ENCODE data around the gene EPB41L1.
A peak's percentile ranks its signal among the peaks of the same experiment; 100 is the strongest.

The EPB41L1 gene

DNA sequence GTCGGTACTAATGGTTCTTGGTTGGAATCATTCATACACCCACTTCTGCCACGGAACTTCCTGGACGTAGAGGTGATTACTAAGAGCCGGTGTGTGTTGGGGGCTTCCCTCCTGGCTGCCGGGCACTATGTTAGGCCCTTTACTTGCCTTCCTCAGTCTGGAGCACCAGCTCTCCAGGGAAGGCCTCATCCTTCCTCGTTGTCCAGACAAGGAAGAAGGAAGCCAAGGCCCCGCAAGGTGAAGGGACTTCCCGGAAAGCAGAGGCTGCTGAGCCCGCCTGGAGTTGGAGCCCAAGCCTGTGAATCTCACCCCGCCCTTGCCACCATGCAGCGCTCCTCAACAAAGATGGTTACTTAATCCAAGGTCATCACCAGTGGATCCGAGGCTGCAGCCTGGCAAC is 107.9 kb downstream of the EPB41L1 start:
- no peak for DNase-seq (ENCODE audit: low read depth)

DNA sequence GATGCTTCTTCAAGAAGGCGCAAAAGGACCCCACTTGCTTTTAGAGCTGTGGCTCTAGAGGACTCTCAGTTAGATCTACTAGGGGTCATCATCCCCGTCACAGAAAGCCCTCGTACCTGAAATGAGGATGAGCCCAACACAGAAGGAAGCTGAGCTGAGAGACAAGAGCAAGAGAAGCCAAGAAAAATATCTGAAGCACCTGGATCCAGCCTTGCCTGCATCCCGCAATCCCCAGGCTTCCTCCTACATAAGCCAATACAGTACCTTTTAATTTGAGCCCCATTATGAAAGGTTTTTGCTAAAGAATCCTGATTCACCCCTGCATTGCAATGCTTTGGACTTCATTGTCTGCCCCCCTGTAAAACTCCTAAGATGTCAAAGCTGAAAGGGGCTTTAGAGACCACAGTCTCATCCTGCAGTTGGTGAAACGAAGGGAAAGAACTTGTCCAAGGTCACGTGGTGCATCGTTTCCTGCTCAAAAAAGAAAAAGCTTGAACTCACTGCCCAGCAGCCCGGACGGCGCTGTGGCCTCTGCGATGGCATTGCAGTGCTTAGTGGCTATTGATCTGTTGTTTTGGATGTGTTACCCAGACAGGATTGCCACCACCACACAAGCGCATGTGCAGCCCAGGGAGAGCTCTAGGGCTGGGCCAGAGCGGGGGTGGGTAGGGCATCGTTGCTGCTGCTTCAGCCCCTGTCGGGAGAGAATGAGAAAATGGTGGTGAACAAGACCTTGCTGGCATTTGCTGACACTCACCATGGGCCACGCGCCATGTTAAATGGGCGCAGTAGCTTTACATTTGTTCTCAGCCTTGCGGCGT is 110.1 kb downstream of the EPB41L1 start:
- DNase-seq (ENCODE audit: low read depth), result no peak

- DNase-seq (ENCODE audit: low read depth), result no peak
Observed at GRCh38 chr20:36266189-36266588, 111.6 kb downstream of the EPB41L1 start.

DNA sequence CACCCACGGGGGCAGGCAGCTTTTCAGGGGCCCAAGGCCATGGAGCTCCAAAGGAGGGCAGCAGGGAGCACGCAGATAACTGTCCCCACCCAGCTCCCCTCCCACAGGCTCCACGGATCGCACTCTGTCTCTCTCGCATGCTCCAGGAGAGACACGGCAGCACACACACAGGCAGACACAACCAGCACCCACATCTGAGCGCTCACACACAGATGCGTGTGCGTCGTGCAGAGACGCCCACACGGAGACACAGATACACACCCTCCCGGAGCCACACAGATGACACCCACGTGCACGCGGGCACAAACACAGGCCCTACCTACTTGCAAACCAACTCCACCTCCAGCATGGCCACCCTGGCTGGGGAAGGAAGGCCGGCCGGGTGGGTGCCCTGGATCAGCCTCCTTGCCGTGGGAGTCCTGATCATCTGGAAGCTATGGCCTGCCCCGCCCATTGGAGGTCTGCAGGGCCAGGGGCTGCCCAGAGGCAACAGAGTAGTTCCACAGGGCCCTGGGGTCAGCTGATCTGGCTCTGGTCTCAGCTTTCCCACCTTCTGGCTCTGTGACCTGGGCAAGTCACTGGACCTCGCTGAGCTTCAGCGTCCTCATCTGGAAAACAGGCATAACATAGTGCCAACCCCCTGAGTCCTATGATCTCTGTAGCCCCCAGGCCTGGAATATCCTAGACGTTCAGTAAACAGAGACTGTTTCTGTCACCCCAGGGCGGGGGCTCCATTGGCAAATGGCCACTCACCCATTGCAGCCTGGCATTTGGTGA is 113.3 kb downstream of the EPB41L1 start:
- DNase-seq (ENCODE audit: low read depth), result no peak

DNA sequence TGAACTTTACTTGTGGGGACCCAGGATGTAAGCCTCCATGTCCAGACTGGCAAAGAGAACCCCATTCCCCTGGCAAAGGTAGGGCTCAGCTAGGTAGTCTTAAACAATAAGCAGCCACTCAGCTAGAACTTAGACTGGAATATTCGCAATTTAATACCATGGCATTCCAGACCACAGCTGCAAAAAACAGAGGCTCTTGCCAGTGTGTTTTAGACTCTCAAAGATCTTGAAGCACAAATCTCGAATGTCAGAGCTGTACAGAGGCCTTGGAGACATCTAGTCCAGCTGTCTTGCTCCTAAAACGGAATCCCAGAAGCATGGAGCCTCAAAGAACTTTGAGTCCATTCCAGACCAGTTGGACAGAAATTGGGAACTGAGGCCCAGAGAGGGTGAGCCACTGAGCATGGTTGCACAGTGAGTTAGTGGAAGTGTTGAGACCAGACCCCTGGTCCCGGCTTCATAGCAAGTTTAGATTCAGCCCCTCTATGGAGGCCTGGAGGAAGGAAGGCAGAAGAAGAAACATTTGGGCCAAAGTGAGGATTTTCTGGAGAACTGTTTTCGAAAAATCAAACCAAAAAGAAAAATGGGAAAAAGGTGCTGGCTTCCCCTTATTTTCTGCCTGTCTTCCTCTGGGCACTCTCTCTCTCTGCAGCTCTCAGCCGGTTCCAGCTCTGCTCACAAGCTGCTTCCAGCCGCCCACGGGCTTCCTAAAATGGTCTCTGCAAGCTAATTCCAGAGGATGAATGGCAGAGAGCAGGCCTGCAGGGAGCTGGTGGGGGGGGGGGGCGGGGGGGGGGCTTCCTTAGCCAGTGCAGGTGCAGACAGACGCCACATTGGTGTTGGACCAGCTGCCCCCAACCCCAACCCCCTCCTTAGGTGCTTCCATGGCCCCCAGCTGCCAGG is 114.2 kb downstream of the EPB41L1 start:
- no peak for DNase-seq (ENCODE audit: low read depth)

DNA sequence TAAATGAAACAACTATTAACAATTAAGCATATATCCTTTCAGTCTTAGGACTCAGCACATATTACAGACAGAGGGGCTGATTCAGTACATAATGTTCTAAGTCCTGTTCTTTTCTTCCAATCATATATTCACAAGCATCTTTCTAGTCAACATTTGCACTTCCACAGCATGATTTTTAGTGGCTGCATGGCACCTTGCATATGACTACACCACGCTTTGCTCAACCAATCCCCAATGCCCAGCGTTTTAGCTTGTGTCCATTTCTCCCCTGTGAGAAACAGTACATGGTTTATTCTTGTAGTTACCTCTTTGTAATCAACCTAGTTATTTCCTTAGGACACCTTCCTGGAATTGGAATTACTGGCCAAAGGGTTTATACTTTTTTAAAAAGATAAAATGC is 115.0 kb downstream of the EPB41L1 start:
- DNase-seq (ENCODE audit: low read depth), result no peak

DNA sequence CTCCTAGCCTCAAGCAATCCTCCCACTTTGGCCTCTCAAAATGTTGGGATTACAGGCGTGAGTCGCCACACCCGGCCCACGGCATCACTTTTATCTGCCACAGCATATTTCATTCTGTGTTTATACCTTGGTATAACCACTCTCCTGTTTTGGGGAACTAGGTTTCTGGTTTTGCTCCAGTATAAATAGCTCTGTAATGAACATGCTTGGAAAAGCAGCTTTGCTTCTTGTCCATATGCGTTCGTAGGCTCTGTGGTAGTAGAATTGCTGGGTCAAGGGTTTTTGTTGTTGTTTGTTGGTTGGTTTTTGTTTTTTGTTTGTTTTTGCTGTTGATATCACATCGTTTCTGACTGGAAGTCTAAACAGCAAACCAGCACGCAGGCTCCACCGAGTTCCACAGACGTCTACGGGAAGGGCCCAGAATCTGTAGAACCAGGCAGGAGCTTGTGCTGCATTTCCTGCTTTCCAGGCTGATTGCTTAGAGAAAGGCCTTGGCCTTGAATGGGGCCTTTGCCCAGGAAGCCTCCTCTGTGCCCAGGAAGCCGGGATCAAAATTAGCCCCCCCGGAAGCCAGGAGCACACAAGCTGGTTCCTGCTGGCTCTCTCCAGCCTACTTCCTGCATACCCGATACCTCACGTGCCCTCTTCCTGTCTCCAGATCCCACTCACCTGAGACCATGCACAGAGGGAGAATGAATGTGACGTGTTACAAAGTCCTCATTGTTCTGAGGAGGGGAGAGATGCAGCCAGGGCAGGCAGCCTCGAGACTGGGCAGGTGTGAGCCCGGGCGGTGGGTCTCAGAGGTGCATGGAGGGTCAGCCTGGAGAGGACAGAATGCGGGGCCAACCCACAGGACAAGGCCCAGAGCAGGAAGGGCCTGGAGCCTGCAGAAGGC is 116.5 kb downstream of the EPB41L1 start:
- DNase-seq (ENCODE audit: low read depth), result no peak

DNA sequence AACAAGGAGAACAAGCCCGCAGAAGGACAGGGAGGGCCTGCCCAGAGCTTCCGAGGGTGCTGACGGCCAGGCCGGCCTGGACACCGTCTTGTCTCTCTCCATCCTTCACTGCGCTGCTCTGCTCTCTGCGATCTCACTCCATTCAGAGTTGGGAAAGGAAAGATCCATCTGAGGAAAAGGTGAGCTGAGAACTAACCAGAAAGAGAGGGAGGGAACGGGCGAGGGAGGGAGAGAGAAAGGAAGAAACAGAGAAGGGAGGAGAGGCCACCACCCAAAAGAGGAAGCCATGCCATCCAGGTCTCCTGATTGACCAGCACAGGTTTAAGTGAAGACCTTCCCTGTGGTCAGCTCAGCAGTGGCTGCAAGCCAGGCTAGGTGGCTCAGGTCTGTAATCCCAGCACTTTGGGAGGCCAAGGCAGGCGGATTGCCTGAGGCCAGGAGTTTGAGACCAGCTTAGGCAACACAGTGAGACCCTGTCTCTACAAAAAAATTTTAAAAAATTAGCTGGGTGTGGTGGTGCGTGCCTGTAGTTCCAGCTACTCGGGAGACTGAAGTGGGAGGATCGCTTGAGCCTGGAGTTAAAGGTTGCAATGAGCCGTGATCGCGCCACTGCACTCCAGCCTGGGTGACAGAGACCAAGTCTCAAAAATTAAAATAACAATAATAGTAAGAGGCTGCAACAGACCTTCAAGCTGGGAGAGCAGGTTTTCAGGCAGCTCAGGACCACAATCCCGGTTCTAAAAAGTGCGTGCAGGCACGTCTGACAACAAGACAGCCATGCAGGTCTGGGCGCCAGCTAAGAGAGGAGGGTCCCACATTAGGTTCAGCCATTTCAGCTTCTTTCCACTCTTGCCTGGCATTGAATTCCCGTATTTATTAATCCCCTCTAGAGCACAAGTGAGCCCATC is 117.4 kb downstream of the EPB41L1 start:
- DNase-seq (ENCODE audit: low read depth), result no peak

DNA sequence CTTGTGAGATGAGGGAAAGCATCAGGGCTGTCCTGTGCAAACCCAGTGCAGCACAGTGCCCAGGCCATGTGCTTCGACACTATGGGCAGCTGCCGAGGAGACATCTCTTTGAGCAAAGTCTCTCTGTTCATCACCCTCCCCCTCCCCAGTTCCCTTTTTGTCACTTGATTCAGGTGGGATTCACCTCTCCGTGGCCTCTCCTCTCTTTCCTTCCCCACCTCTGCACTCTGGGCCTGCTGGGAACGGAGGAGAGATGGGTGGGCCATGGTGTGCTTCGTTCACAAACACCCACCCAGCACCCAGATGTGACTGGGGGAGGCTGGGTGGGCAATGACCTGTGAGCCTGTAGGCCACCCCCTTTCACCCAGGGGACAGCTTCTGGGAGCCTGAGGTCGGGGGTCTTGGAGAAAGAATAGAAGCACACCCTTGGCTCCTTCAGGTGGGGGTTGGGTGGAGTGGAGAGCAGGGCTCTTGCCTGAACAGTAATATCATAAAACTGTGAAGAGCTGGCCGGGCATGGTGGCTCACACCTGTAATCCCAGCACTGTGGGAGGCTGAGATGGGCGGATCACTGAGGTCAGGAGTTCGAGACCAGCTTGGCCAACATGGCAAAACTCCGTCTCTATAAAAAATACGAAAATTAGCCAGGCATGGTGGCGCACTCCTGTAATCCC is 118.1 kb downstream of the EPB41L1 start:
- DNase-seq (ENCODE audit: low read depth), result no peak

DNA sequence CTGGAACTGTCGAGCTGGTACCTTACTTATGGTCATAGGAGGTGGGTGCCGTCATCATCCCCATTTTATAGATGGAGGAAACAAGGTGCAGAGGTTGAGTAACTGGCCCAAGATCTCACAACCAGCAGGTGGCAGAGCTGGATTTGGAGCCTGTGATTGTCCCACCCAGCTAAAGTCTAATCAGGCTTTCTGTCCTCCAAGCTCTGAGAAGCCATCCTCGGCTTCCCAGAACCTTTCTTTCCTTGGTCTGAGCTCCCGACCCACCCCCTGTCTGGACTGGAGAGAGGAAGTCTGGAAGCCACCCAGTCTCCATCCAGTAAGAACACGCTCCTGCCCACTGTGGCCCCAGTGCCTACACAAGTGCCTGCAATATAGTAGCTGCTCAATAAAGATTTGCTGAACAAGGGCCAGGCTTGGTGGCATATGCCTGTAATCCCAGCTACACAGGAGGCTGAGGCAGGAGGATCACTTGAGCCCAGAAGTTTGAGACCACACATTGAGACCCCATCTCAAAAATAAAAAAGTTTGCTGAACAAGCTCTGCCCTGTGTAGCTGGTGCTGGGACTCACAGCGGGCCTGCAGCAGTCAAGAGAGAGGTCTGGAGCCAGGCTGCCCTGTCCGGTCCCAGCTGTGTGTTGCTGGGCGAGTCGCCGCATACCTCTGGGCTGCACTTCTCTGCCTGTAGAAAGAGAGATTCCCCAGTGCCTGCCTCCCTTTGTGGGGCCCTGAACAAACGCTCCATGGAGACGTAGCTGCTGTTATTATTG is 119.1 kb downstream of the EPB41L1 start:
- DNase-seq (ENCODE audit: low read depth), result peak; percentile 18

DNA sequence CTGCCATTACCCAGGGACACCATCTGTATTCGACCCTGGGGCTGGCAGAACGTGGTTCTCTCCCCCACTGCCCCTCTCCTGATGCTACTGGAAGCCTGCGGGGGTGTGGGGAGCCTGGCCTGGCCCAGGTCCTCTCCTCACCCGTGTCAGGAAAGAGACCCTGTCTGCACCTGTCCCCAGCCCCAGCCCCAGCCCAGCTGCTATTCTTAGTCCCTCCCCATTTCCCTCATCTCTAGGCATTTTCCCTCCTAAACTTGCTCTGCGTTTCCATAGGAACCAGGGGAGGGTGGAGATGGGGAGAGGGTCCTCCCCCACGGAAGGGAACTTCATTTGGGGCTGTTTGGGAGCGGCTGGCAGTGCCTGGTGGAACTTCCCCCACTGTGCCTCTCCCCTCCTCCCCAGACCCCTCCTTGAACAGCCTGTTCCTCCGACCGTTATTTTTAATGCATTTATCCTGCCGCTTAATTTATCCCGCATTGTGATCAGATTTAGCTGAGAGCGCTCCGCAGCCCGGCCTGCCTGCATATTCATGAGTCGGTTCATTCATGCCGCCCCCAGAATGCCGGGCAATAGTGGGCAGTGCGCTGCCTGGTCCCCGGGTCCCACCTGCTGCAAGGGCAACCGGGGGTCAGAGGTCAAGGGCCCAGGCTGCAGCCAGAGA is 119.8 kb downstream of the EPB41L1 start:
- no peak for DNase-seq (ENCODE audit: low read depth)

DNA sequence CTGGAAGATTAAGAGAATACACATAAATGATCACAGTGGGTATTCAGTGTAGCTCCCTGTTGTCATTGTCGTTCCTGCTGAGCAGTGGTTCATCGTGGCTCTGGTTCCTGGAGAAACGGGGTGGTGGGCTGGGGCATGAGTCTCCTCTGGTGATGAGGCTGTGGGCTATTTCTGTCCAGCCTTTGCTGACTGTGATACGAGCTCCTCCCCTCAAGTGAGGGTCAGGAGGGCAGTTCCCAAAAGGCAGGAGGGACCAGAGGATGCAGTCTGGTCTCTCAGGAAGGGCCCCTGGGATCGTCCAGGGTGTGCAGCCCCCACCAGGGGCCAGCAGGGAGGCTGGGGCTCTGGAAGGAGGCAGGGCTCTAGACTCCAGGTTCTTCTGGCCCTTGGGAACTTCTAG is 120.5 kb downstream of the EPB41L1 start:
- no peak for DNase-seq (ENCODE audit: low read depth)

GRCh38 chr20:36275441-36276189 is 121.1 kb downstream of the EPB41L1 start:
- DNase-seq (ENCODE audit: low read depth), result no peak

DNA sequence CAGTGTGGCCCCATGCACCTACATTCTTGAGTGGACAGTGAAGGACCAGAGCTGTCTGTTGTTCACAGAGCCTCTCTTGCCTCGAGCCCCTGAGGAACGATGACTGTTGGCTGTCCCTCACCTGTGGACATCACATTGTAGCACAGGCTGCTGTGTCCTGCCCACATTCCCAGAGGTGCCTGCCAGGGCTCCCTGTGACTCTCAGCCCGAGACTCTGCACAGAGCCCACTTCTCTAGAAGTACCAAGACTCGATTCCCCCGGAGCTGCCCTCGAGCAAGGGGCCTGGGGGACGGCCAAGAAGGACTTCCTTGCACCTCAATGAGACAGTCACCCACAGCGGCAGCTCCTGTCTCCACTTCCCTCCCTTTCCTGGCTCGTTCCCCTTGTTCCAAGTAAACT is 123.0 kb downstream of the EPB41L1 start:
- no peak for DNase-seq (ENCODE audit: low read depth)

GRCh38 chr20:36279362-36279761 is 124.8 kb downstream of the EPB41L1 start:
- no peak for DNase-seq (ENCODE audit: low read depth)

- no peak for DNase-seq (ENCODE audit: low read depth)
Observed at GRCh38 chr20:36279776-36280175, 125.2 kb downstream of the EPB41L1 start.

GRCh38 chr20:36281785-36282380 is 127.3 kb downstream of the EPB41L1 start:
- no peak for DNase-seq (ENCODE audit: low read depth)

Data from iris pigment epithelial cell (primary cell).